Epithelial cell of prostate (primary cell): ENCODE data around the gene ESPN.
"Not testable (repeated sequence)": the region's sequence is repeated elsewhere in the genome, so short reads cannot be mapped to it uniquely, and the experiment has no call there.

ENCODE experiments used
- DNase-seq: peaks from one replicate; pipeline ENCODE4 v3.0.0-alpha.2; 2011; ENCODE audit warnings: low read depth, low spot score
- H3K27ac ChIP-seq: fragments of 450-650 bp; 2 replicates; pipeline ENCODE4 v1.5.1; 2017; ENCODE audit warnings: mild to moderate bottlenecking

Gene ESPN

GRCh38 chr1:6493834-6494223 lies 69.3 kb downstream of the ESPN start:
- peak overlapping the region; percentile 100 for H3K27ac ChIP-seq
- not testable (repeated sequence) for DNase-seq

- H3K27ac ChIP-seq: peak overlapping the region; percentile 100
Measured at GRCh38 chr1:6494627-6495026, 70.1 kb downstream of the ESPN start.

DNA sequence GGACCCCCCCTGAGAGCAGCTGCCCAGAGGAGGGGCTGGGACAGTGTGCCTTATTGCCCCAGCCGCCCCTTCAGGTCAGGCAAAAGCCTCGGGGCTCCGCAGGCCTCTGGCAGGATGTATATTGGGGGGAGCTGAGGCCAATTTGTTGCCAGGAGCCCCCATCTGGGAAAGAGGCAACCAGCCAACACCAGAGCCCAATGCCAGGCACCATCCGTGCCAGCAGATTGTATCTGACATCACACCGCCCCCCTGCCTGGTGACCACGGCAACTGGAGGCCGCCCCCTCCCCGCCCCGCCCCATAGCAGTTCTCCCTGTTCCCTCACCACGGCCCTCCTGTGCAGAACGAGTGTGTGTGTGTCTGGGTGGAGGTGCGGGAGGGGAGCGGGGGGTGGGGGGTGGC lies 70.5 kb downstream of the ESPN start:
- no peak for DNase-seq
- H3K27ac ChIP-seq: peak overlapping the region; percentile 100

More at GRCh38 chr1:6494627-6495026, 70.1 kb downstream of the ESPN start:
- DNase-seq: no peak

GRCh38 chr1:6495540-6496364 lies 71.2 kb downstream of the ESPN start:
- peak overlapping the region; percentile 100 for H3K27ac ChIP-seq
- no peak for DNase-seq

DNA sequence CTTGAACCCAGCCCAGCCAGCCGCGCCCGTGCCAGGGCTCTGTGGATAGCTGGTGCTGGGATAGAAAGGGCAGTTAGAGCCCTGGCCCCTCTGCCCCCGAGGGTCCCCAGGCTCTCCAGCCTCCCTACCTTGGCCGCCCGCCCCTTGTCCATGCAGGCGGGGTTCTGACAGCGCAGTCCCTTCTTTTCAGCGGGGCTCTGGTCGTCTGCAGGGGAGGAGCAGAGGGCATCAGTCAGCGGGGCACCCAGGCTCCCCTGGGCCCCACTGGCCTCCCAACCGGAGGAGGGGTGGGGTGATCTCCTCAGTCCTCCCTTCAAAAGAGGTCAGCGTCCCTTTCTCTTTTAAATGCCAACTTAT lies 71.8 kb downstream of the ESPN start:
- no peak for DNase-seq
- peak overlapping the region; percentile 100 for H3K27ac ChIP-seq

DNA sequence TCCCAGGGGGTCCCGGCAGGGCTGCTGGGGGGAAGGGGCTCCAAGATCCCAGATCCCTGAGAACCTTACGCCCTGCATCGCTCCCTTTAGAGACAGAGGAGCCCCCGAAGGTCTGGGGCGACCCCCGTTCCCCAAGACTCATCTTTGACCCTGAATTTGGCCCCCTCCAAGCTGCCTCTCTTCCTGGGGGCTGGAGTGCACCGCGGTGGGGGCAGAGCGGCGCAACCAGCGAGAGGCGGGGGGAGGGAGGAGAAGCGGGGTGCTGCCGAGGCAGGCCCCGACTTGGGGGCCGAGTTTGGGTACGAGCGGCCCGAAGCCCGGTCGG lies 72.3 kb downstream of the ESPN start:
- H3K27ac ChIP-seq: peak overlapping the region; percentile 100
- no peak for DNase-seq

DNA sequence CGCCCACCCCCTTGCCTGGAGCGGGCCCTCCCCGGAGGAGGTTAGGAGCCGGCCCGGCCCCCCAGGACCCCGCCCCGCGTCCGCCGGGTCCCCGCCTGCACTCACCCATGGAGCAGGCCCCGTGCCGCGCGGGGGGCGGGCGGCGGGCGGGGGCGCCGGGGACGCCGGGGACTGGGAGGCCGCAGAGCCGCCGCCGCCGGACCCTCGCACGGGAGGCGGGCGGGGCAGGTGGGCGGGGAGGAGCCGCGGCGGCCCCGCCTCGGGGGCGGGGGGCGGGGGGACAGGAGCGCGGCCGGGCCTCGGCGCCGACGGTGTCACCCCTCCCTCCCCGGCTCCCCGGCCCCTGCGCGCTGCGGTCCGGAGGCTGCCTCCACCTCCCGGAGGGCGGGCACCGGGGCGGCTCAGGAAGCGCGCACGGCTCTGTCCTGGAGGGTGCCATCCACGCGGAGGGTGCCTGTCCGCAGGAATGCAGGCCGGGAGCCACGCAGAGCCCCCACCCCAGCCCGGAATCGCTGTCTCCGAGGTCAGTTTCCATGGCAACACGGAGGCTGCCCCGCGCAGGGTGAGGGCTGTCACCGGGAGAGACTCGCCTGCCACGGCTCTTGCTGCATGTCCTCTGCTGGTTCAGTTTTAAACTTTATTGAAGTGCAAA lies 72.8 kb downstream of the ESPN start:
- H3K27ac ChIP-seq: peak overlapping the region; percentile 100
- no peak for DNase-seq

- H3K27ac ChIP-seq: peak overlapping the region; percentile 100
- no peak for DNase-seq
Measured at GRCh38 chr1:6497867-6498575, 73.4 kb downstream of the ESPN start.

GRCh38 chr1:6498576-6499111 lies 74.1 kb downstream of the ESPN start:
- no peak for DNase-seq
- H3K27ac ChIP-seq: no peak overlapping the region

GRCh38 chr1:6499296-6499695 lies 74.7 kb downstream of the ESPN start:
- DNase-seq: no peak

GRCh38 chr1:6500544-6501278 lies 76.1 kb downstream of the ESPN start:
- H3K27ac ChIP-seq: no peak overlapping the region

More at GRCh38 chr1:6499296-6499695, 74.7 kb downstream of the ESPN start:
- H3K27ac ChIP-seq: no peak overlapping the region

DNA sequence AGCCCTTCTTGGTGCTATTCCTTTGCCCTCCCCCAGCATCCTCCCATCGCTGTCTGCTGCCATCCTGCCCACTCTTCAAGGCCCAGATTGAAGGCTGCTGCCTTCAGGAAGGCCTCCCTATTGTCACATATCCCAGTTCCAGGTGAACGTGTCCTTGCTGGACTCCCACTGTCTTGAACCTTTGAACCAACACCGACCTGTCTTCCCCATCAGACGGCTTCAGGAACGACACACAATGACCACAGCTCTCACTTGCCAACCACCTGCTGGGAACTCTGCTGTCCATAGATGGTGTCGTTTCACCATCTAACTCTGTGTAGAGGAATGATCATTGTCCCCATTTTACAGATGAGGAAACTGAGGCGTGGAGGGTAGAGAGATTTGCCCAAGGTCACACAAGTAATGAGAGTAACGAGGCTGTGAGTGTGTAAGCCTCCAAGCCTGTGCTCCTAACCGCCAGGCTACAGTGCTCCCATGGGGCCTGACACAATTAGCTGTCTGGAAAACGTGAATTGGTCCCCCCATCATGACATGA lies 76.8 kb downstream of the ESPN start:
- H3K27ac ChIP-seq: no peak overlapping the region
- no peak for DNase-seq

More at GRCh38 chr1:6500544-6501278, 76.1 kb downstream of the ESPN start:
- no peak for DNase-seq

- no peak overlapping the region for H3K27ac ChIP-seq
- DNase-seq: no peak
Measured at GRCh38 chr1:6502000-6502891, 77.7 kb downstream of the ESPN start.

- H3K27ac ChIP-seq: no peak overlapping the region
- DNase-seq: no peak
Measured at GRCh38 chr1:6503884-6504602, 79.5 kb downstream of the ESPN start.

GRCh38 chr1:6504887-6505286 lies 80.3 kb downstream of the ESPN start:
- H3K27ac ChIP-seq: no peak overlapping the region
- no peak for DNase-seq

GRCh38 chr1:6505367-6506209 lies 81.0 kb downstream of the ESPN start:
- H3K27ac ChIP-seq: no peak overlapping the region
- DNase-seq: no peak

- H3K27ac ChIP-seq: no peak overlapping the region
- no peak for DNase-seq
Measured at GRCh38 chr1:6506210-6507036, 81.8 kb downstream of the ESPN start.
